Central memory CD4-positive, alpha-beta T cell (primary cell): ENCODE measurements around the gene MS4A10.
"Not testable (repeated sequence)": the region's sequence is repeated elsewhere in the genome, so short reads cannot be mapped to it uniquely, and the experiment has no call there.

ENCODE experiments used
- DNase-seq: peaks from one replicate; pipeline ENCODE4 v3.0.0; 2022
- total RNA-seq, 3 experiments: gene quantifications; one replicate each; lab custom pipeline; 2026; lab: John Stamatoyannopoulos, UW

Gene MS4A10
- 0 reads per million in 3 experiments for total RNA-seq

- DNase-seq: no peak
These were observed at the start of gene MS4A10 for GRCh38 chr11:60785136-60785535. Gene MS4A10 (plus strand): TSS chr11:60785333. CDS start chr11:60790336, 5,003 bp downstream.

- no peak for DNase-seq
These were observed 46.0 kb upstream of the MS4A10 start for GRCh38 chr11:60739114-60739513.

GRCh38 chr11:60740573-60740972 is 44.6 kb upstream of the MS4A10 start:
- no peak for DNase-seq

GRCh38 chr11:60741421-60741820 is 43.7 kb upstream of the MS4A10 start:
- DNase-seq: no peak

- no peak for DNase-seq
These were observed 42.1 kb upstream of the MS4A10 start for GRCh38 chr11:60743058-60743457.

GRCh38 chr11:60744114-60744513 is 41.0 kb upstream of the MS4A10 start:
- no peak for DNase-seq

GRCh38 chr11:60747359-60747873 is 37.7 kb upstream of the MS4A10 start:
- DNase-seq: no peak

- DNase-seq: no peak
These were observed 36.9 kb upstream of the MS4A10 start for GRCh38 chr11:60748225-60748624.

- no peak for DNase-seq
These were observed 36.3 kb upstream of the MS4A10 start for GRCh38 chr11:60748821-60749220.

- no peak for DNase-seq
These were observed 34.2 kb upstream of the MS4A10 start for GRCh38 chr11:60750911-60751310.

GRCh38 chr11:60753309-60753708 is 31.8 kb upstream of the MS4A10 start:
- no peak for DNase-seq

- DNase-seq: no peak
These were observed 30.2 kb upstream of the MS4A10 start for GRCh38 chr11:60754887-60755286.

- DNase-seq: no peak
These were observed 28.7 kb upstream of the MS4A10 start, which contains the start of gene MS4A15 for GRCh38 chr11:60756307-60757032. Gene MS4A15 (plus strand): TSS chr11:60756867. CDS start chr11:60763734, 6,867 bp downstream.

GRCh38 chr11:60757231-60757800 is 27.8 kb upstream of the MS4A10 start:
- no peak for DNase-seq

GRCh38 chr11:60758671-60759070 is 26.5 kb upstream of the MS4A10 start:
- not testable (repeated sequence) for DNase-seq

- not testable (repeated sequence) for DNase-seq
These were observed 25.5 kb upstream of the MS4A10 start for GRCh38 chr11:60759438-60760225.

GRCh38 chr11:60761436-60762190 is 23.5 kb upstream of the MS4A10 start:
- no peak for DNase-seq

GRCh38 chr11:60762851-60763691 is 22.1 kb upstream of the MS4A10 start:
- DNase-seq: no peak

- no peak for DNase-seq
These were observed 21.3 kb upstream of the MS4A10 start for GRCh38 chr11:60763692-60764369.

- DNase-seq: no peak
These were observed 20.3 kb upstream of the MS4A10 start for GRCh38 chr11:60764879-60765278.

- no peak for DNase-seq
These were observed 19.8 kb upstream of the MS4A10 start for GRCh38 chr11:60765355-60765754.
